DND-41 (cell line): ENCODE results near the gene KIF25.

Experiments
- ATAC-seq: fragments of 200-7000 bp; cut with Tn5 transposase; 3 replicates; pipeline ENCODE4 v1.9.1; 2021; ENCODE audit warnings: low read depth; ENCODE audit not compliant: insufficient read depth
- DNase-seq: peaks from one replicate; pipeline ENCODE4 v3.0.0-alpha.2; 2020
- H2AFZ ChIP-seq: 2 replicates; pipeline ENCODE4 v1.6.0; 2012; ENCODE audit warnings: low read depth, low read length
- H3K27ac ChIP-seq: 2 replicates; pipeline ENCODE4 v1.5.1; 2012; ENCODE audit warnings: low read length, inconsistent platforms
- H3K27me3 ChIP-seq: fragments of 200-600 bp; sonication (generic); 2 replicates; pipeline ENCODE4 v1.6.0; 2012; ENCODE audit warnings: low read length, mild to moderate bottlenecking, inconsistent platforms; ENCODE audit not compliant: insufficient read depth, poor library complexity
- H3K36me3 ChIP-seq: 2 replicates; pipeline ENCODE4 v1.5.1; 2012; ENCODE audit warnings: low read length, inconsistent platforms; ENCODE audit not compliant: insufficient read depth
- H3K4me1 ChIP-seq: 2 replicates; pipeline ENCODE4 v1.5.1; 2012; ENCODE audit warnings: mild to moderate bottlenecking, low read length; ENCODE audit not compliant: insufficient read depth
- H3K4me2 ChIP-seq: 2 replicates; pipeline ENCODE4 v1.6.0; 2012; ENCODE audit warnings: mild to moderate bottlenecking, moderate library complexity, low read length, inconsistent platforms; ENCODE audit not compliant: insufficient read depth
- H3K4me3 ChIP-seq, 2 experiments: fragments of 200-600 bp in 1 of 2; shearing (Covaris generic) in 1 of 2; 2 replicates each; pipeline ENCODE4 v1.5.1; 2012 to 2016; ENCODE audit warnings: inconsistent platforms in 2 of 2, low read length in 2 of 2, mild to moderate bottlenecking in 2 of 2, low read depth in 1 of 2, moderate library complexity in 1 of 2
- H3K79me2 ChIP-seq: 2 replicates; pipeline ENCODE4 v1.6.0; 2012; ENCODE audit warnings: low read length, inconsistent platforms; ENCODE audit not compliant: insufficient read depth
- H3K9ac ChIP-seq: 2 replicates; pipeline ENCODE4 v1.6.0; 2012; ENCODE audit warnings: low read depth, mild to moderate bottlenecking, inconsistent platforms, low read length, moderate library complexity
- H3K9me3 ChIP-seq: 2 replicates; pipeline ENCODE4 v1.5.1; 2012; ENCODE audit warnings: low read length, moderate library complexity, mild to moderate bottlenecking, inconsistent platforms; ENCODE audit not compliant: insufficient read depth, severe bottlenecking
- H4K20me1 ChIP-seq: 2 replicates; pipeline ENCODE4 v1.6.0; 2012; ENCODE audit warnings: low read length; ENCODE audit not compliant: insufficient read depth
- CTCF ChIP-seq: IDR thresholded peaks from 2 replicates; pipeline ENCODE4 v1.5.1; 2012; ENCODE audit warnings: borderline replicate concordance, low read length, moderate library complexity, mild to moderate bottlenecking; ENCODE audit not compliant: poor library complexity, severe bottlenecking; ENCODE audit errors: extremely low read depth
- EZH2 ChIP-seq: IDR thresholded peaks from 3 replicates; pipeline ENCODE4 v1.6.1; 2012; ENCODE audit warnings: borderline replicate concordance, low read depth, mild to moderate bottlenecking, moderate library complexity, low read length, inconsistent platforms; ENCODE audit not compliant: severe bottlenecking

Gene KIF25

GRCh38 chr6:168081858-168082546 is 84.5 kb downstream of the KIF25 start:
- Histone ChIP-seq H3K27ac (no peak overlapping the region), H3K9ac (no peak overlapping the region), H3K4me3 (no peak overlapping the region), H2AFZ (no peak overlapping the region), H3K4me1 (no peaks in the 10 kb centered on the region), H3K79me2 (no peaks in the 10 kb centered on the region), H3K27me3 (no peaks in the 10 kb centered on the region), H3K4me2 (no peak overlapping the region), H3K36me3 (no peaks in the 10 kb centered on the region), H4K20me1 (no peaks in the 10 kb centered on the region), H3K9me3 (peaks cover 3% of the 10 kb centered on the region)
- no peak for ATAC-seq
- TF ChIP-seq EZH2 (no peak), CTCF (no peak)
- no peak for DNase-seq

- Histone ChIP-seq H3K36me3 (no peaks in the 10 kb centered on the region), H4K20me1 (no peaks in the 10 kb centered on the region), H3K9me3 (peaks cover 3% of the 10 kb centered on the region), H3K9ac (no peak overlapping the region), H3K4me1 (no peaks in the 10 kb centered on the region), H2AFZ (no peak overlapping the region), H3K4me3 (no peak overlapping the region), H3K4me2 (no peak overlapping the region), H3K27me3 (no peaks in the 10 kb centered on the region), H3K27ac (no peak overlapping the region), H3K79me2 (no peaks in the 10 kb centered on the region)
- TF ChIP-seq EZH2 (no peak), CTCF (no peak)
- DNase-seq (no peak), ATAC-seq (no peak)
Measured at GRCh38 chr6:168082860-168083513, 85.5 kb downstream of the KIF25 start.

GRCh38 chr6:168083514-168083885 is 86.0 kb downstream of the KIF25 start:
- no peak overlapping the region for H3K27ac ChIP-seq
- no peaks in the 10 kb centered on the region for H4K20me1 ChIP-seq
- no peaks in the 10 kb centered on the region for H3K27me3 ChIP-seq
- H3K36me3 ChIP-seq = no peaks in the 10 kb centered on the region
- H3K9ac ChIP-seq = no peak overlapping the region
- ATAC-seq (no peak), DNase-seq (no peak)
- TF ChIP-seq EZH2 (no peak), CTCF (no peak)
- H3K4me3 ChIP-seq = no peak overlapping the region
- peaks cover 3% of the 10 kb centered on the region for H3K9me3 ChIP-seq
- H3K4me2 ChIP-seq = no peak overlapping the region
- H3K4me1 ChIP-seq = no peaks in the 10 kb centered on the region
- no peaks in the 10 kb centered on the region for H3K79me2 ChIP-seq
- no peak overlapping the region for H2AFZ ChIP-seq
